Endothelial cell (in vitro differentiated cells): ENCODE measurements around the gene ADSS1. TPM values are rescaled to one million over a fixed set of nuclear protein-coding genes. Genes with fewer than 3 reads are reported as not detected.

Experiments used
- DNase-seq: peaks from one replicate; pipeline ENCODE4 v3.0.0; 2021; ENCODE audit warnings: low spot score
- H3K27ac Mint-ChIP-seq: one replicate; pipeline ENCODE4 v1.8.0; 2021; ENCODE audit warnings: mixed read lengths, inconsistent platforms; ENCODE audit not compliant: unreplicated experiment
- H3K27me3 Mint-ChIP-seq: one replicate; pipeline ENCODE4 v1.8.0; 2021; ENCODE audit warnings: mild to moderate bottlenecking, moderate library complexity, mixed read lengths, inconsistent platforms; ENCODE audit not compliant: unreplicated experiment
- H3K36me3 Mint-ChIP-seq: one replicate; pipeline ENCODE4 v1.8.0; 2021; ENCODE audit warnings: mild to moderate bottlenecking, low read depth, mixed read lengths, inconsistent platforms; ENCODE audit not compliant: unreplicated experiment
- H3K4me1 Mint-ChIP-seq: one replicate; pipeline ENCODE4 v1.8.0; 2021; ENCODE audit warnings: mild to moderate bottlenecking, mixed read lengths, inconsistent platforms; ENCODE audit not compliant: unreplicated experiment
- H3K4me3 Mint-ChIP-seq: one replicate; pipeline ENCODE4 v1.8.0; 2021; ENCODE audit warnings: mild to moderate bottlenecking, mixed read lengths, inconsistent platforms; ENCODE audit not compliant: unreplicated experiment
- H3K9me3 Mint-ChIP-seq: one replicate; pipeline ENCODE4 v1.8.0; 2021; ENCODE audit warnings: mixed read lengths, inconsistent platforms; ENCODE audit not compliant: unreplicated experiment
- total RNA-seq: library from RNA; stranded (reverse); fragmentation: NEBNext Ultra II Directional; extraction: Animal tissue kit (Norgen Biotek cat#: 25700); gene quantifications from one replicate; pipeline ENCODE4 v1.2.1, GENCODE V29; 2021; ENCODE audit not compliant: unreplicated experiment
- TF ChIP-seq, protein P1 (sequence below): fragments of 200-600 bp; sonication (generic); IDR thresholded peaks from one replicate; pipeline ENCODE4 v1.5.0; 2021; ENCODE audit warnings: antibody characterized with exemption; ENCODE audit not compliant: unreplicated experiment

The ADSS1 gene
- total RNA-seq, 1 donor from 2014 or later, result 6.1 TPM

DNA sequence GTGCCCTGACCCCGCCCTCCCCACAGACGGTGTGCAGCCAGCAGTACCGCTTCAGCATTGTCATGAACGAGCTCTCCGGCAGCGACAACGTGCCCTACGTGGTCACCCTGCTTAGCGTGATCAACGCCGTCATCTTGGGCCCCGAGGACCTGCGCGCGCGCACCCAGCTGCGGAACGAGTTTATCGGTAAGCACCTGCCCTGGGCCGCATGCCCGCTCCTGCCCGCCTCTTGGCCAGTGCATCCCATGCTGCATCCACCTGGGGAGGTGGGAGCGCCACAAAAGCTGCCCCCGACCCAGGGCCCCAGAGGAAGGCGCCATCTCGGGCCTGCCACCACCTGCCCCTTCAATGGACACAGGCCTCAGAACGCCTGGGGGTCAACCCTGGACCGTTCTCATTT, 20.8 kb upstream of the ADSS1 start:
- peaks cover 14% of the 10 kb centered on the region for H3K36me3 Mint-ChIP-seq
- H3K27ac Mint-ChIP-seq, result no peak overlapping the region
- TF ChIP-seq, protein P1, sequence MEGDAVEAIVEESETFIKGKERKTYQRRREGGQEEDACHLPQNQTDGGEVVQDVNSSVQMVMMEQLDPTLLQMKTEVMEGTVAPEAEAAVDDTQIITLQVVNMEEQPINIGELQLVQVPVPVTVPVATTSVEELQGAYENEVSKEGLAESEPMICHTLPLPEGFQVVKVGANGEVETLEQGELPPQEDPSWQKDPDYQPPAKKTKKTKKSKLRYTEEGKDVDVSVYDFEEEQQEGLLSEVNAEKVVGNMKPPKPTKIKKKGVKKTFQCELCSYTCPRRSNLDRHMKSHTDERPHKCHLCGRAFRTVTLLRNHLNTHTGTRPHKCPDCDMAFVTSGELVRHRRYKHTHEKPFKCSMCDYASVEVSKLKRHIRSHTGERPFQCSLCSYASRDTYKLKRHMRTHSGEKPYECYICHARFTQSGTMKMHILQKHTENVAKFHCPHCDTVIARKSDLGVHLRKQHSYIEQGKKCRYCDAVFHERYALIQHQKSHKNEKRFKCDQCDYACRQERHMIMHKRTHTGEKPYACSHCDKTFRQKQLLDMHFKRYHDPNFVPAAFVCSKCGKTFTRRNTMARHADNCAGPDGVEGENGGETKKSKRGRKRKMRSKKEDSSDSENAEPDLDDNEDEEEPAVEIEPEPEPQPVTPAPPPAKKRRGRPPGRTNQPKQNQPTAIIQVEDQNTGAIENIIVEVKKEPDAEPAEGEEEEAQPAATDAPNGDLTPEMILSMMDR, result no peak
- H3K27me3 Mint-ChIP-seq, result peaks cover 7% of the 10 kb centered on the region
- H3K4me1 Mint-ChIP-seq, result peaks cover 4% of the 10 kb centered on the region
- DNase-seq, result no peak
- H3K4me3 Mint-ChIP-seq, result no peak overlapping the region
- H3K9me3 Mint-ChIP-seq, result no peaks in the 10 kb centered on the region

GRCh38 chr14:104704252-104704651, 19.8 kb upstream of the ADSS1 start:
- no peaks in the 10 kb centered on the region for H3K9me3 Mint-ChIP-seq
- H3K36me3 Mint-ChIP-seq, result peaks cover 14% of the 10 kb centered on the region
- peaks cover 9% of the 10 kb centered on the region for H3K27me3 Mint-ChIP-seq
- H3K4me1 Mint-ChIP-seq, result peaks cover 4% of the 10 kb centered on the region
- DNase-seq, result no peak
- no peak overlapping the region for H3K27ac Mint-ChIP-seq
- peak overlapping the region; percentile 51 for H3K4me3 Mint-ChIP-seq
- TF ChIP-seq, protein P1, result no peak

DNA sequence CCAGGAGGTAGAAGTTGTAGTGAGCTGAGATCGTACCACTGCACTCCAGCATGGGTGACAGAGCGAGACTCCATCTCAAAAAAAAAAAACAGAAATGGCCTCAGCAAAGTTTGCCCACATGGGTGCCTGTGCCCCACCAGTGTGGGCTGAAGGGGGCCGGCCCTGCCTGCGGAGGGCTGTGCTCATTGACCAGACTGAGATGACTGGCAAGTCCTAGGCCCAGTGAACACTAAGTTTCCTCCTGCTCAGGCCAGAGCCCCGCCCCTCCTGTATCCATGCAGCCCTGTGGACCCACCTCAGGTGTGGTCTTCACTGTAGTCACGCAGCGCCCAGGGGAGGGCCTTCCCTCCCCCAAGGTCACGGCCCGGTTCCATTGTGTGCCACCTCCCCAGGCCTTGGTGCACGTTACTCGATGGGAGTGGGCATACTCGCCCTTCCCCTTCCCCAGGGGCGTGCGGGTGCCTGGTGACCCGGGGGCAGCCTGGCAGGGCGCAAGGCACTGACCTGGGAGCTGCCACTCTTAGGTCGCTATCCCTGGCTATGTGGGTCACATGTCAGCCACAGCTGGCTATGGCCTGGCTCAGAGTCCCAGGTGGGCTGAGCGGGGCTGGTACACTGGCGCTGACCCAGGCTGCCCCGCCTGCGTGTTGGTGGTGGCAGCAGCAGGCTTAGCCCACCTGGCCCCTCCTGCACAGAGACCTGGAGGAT, 18.5 kb upstream of the ADSS1 start:
- Mint-ChIP-seq H3K27me3 (peaks cover 10% of the 10 kb centered on the region), H3K27ac (no peak overlapping the region), H3K4me3 (no peak overlapping the region), H3K4me1 (peaks cover 2% of the 10 kb centered on the region), H3K36me3 (peaks cover 18% of the 10 kb centered on the region), H3K9me3 (no peaks in the 10 kb centered on the region)
- TF ChIP-seq, protein P1, result no peak
- no peak for DNase-seq

DNA sequence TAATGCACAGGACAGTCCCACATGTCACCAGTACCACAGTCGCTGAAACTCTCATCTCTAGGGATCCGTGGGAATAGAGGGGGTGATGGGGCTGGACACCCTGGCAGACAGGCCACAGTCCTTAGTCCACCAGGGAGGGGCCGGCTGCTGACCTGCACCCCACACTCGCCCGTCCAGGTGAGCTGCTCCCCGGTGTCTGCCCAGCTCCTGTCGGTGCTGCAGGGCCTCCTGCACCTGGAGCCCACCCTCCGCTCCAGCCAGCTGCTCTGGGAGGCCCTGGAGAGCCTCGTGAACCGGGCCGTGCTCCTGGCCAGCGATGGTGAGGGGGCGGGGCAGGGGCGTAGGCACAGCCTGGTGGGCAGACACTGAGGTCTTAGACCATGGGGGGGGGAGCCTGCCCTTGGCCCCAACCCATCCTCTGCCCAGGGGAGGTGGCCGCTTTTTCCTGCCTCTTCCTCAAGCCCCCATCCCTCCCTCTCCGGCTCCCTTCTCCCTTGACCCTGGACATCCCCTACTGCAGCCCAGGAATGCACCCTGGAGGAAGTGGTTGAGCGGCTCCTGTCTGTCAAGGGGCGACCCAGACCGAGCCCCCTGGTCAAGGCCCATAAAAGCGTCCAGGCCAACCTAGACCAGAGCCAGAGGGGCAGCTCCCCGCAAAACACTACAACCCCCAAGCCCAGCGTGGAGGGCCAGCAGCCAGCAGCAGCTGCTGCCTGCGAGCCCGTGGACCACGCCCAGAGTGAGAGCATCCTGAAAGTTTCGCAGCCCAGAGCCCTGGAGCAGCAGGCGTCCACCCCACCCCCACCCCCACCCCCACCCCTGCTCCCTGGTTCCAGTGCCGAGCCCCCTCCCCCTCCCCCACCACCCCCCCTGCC, 17.1 kb upstream of the ADSS1 start:
- DNase-seq, result no peak
- Mint-ChIP-seq H3K9me3 (no peaks in the 10 kb centered on the region), H3K27ac (no peak overlapping the region), H3K4me3 (no peak overlapping the region), H3K27me3 (peaks cover 8% of the 10 kb centered on the region), H3K36me3 (peaks cover 19% of the 10 kb centered on the region), H3K4me1 (no peaks in the 10 kb centered on the region)
- TF ChIP-seq, protein P1, result no peak
